PC-9 (cell line): ENCODE data around the gene WDR5. TPM values are rescaled to one million over a fixed set of nuclear protein-coding genes. Genes with fewer than 3 reads are reported as not detected.

Experiments
- BruUV-seq: library from RNA; stranded (reverse); fragments of 400-500 nt; replicated peaks from 2 replicates; lab custom pipeline; 2021; lab: Mats Ljungman, UMichigan
- CTCF ChIA-PET: fragments of 300-600 bp; sonication (Branson Sonifier 250); formaldehyde crosslinking; loops from one replicate; lab custom pipeline; 2022; ENCODE audit warnings: antibody characterized with exemption; lab: Charles Lee
- POLR2A ChIA-PET: fragments of 300-600 bp; sonication (Branson Sonifier 250); formaldehyde crosslinking; loops from one replicate; lab custom pipeline; 2022; ENCODE audit warnings: antibody characterized with exemption; ENCODE audit not compliant: unreplicated experiment; lab: Charles Lee
- DNase-seq, 2 experiments: peaks; one replicate each; pipeline versions ENCODE4 v3.0.0 to v3.0.0-alpha.2; 2015 to 2022; ENCODE audit warnings: mixed read lengths in 1 of 2
- H2AFZ ChIP-seq: fragments of 200-600 bp; sonication (generic); 2 replicates; pipeline ENCODE4 v1.8.1; 2017; ENCODE audit warnings: antibody characterized with exemption
- H3F3A ChIP-seq: fragments of 200-600 bp; sonication (generic); 2 replicates; pipeline ENCODE4 v1.8.1; 2017; ENCODE audit warnings: antibody characterized with exemption, mild to moderate bottlenecking, low read depth; ENCODE audit not compliant: insufficient read depth
- H3K27ac ChIP-seq: fragments of 200-600 bp; sonication (generic); 2 replicates; pipeline ENCODE4 v1.6.1; 2016; ENCODE audit warnings: mixed run types
- H3K27me3 ChIP-seq: fragments of 200-600 bp; sonication (generic); 2 replicates; pipeline ENCODE4 v1.6.1; 2016; ENCODE audit warnings: low read depth, mixed run types; ENCODE audit not compliant: insufficient read depth
- H3K36me3 ChIP-seq: fragments of 200-600 bp; sonication (generic); 2 replicates; pipeline ENCODE4 v1.6.1; 2016; ENCODE audit warnings: low read depth, mixed run types
- H3K4me1 ChIP-seq: fragments of 200-600 bp; sonication (generic); replicated peaks from 2 replicates; pipeline ENCODE4 v1.6.1; 2016; ENCODE audit warnings: mixed run types; ENCODE audit not compliant: insufficient read depth
- H3K4me2 ChIP-seq: fragments of 200-600 bp; sonication (generic); 2 replicates; pipeline ENCODE4 v1.6.1; 2017; ENCODE audit warnings: mixed run types
- H3K4me3 ChIP-seq: fragments of 200-600 bp; sonication (generic); 2 replicates; pipeline ENCODE4 v1.6.1; 2016; ENCODE audit warnings: mixed run types
- H3K79me2 ChIP-seq: fragments of 200-600 bp; sonication (generic); 2 replicates; pipeline ENCODE4 v1.6.1; 2017; ENCODE audit warnings: low read depth, mixed run types
- H3K9me2 ChIP-seq: fragments of 200-600 bp; sonication (generic); 2 replicates; pipeline ENCODE4 v1.8.1; 2017; ENCODE audit warnings: mild to moderate bottlenecking; ENCODE audit not compliant: insufficient read depth
- H3K9me3 ChIP-seq: fragments of 200-600 bp; sonication (generic); 2 replicates; pipeline ENCODE4 v1.8.1; 2016; ENCODE audit warnings: low read depth; ENCODE audit not compliant: insufficient read depth
- H4K20me1 ChIP-seq: fragments of 200-600 bp; sonication (generic); 2 replicates; pipeline ENCODE4 v1.8.1; 2017; ENCODE audit not compliant: insufficient read depth
- CTCF ChIP-seq: fragments of 200-600 bp; sonication (generic); conservative IDR thresholded peaks from 2 replicates; pipeline ENCODE4 v1.6.1; 2017; ENCODE audit warnings: mixed run types, antibody characterized with exemption, mild to moderate bottlenecking, moderate library complexity
- EZH2 ChIP-seq: fragments of 200-600 bp; sonication (generic); IDR thresholded peaks from 2 replicates; pipeline ENCODE4 v1.8.0; 2017; ENCODE audit warnings: antibody characterized with exemption, low read depth
- intact Hi-C: fragments of 100-400 bp; cut with micrococcal nuclease; formaldehyde crosslinking; loops from one replicate; pipeline ENCODE4 v1.10.0; 2022; ENCODE audit not compliant: unreplicated experiment
- total RNA-seq: library from RNA; stranded (reverse); gene quantifications from 2 replicates; pipeline ENCODE4 v1.2.3, GENCODE V29; 2021

Gene WDR5
- total RNA-seq, 1 experiment from 2014 or later = 53.4 TPM

- H3K4me1 ChIP-seq = peaks cover 8% of the 10 kb centered on the region; the same call in 1 of the 2 replicates
- no peak for TF ChIP-seq EZH2
- TF ChIP-seq CTCF = no peak
- intact Hi-C loops = no loop called here
- no peaks in the 10 kb centered on the region for H3K9me2 ChIP-seq
- H3K9me3 ChIP-seq = no peaks in the 10 kb centered on the region
- H3K27me3 ChIP-seq = no peaks in the 10 kb centered on the region
- H3K79me2 ChIP-seq = no peaks in the 10 kb centered on the region
- H3F3A ChIP-seq = no peaks in the 10 kb centered on the region
- ChIA-PET POLR2A (no interaction called here), CTCF (no interaction called here)
- no peak overlapping the region for H2AFZ ChIP-seq
- H4K20me1 ChIP-seq = no peaks in the 10 kb centered on the region
- H3K27ac ChIP-seq = no peak overlapping the region
- H3K36me3 ChIP-seq = no peaks in the 10 kb centered on the region
- BruUV-seq = no TSS peak
- no peak for DNase-seq
- no peak overlapping the region for H3K4me3 ChIP-seq
- no peak overlapping the region for H3K4me2 ChIP-seq
Observed at GRCh38 chr9:134127616-134128015, 8.3 kb upstream of the WDR5 start.

- Histone ChIP-seq H2AFZ (no peak overlapping the region), H3K36me3 (no peaks in the 10 kb centered on the region), H3K9me2 (no peaks in the 10 kb centered on the region), H3K27ac (no peak overlapping the region), H4K20me1 (no peaks in the 10 kb centered on the region), H3K9me3 (no peaks in the 10 kb centered on the region), H3K79me2 (no peaks in the 10 kb centered on the region), H3K27me3 (no peaks in the 10 kb centered on the region), H3K4me1 (peaks cover 8% of the 10 kb centered on the region), H3K4me3 (no peak overlapping the region), H3K4me2 (no peak overlapping the region), H3F3A (no peaks in the 10 kb centered on the region)
- DNase-seq = no peak
- intact Hi-C loops = no loop called here
- CTCF ChIA-PET = interaction anchor here (0.6 kb wide), 1 partner anchor 261 kb away, joined by 3 read pairs; no protein-coding TSS in a partner anchor
- TF ChIP-seq EZH2 = no peak
- TF ChIP-seq CTCF = no peak
- POLR2A ChIA-PET = no interaction called here
- no TSS peak for BruUV-seq
Observed at GRCh38 chr9:134128727-134129679, 6.9 kb upstream of the WDR5 start.

- H3K36me3 ChIP-seq = no peaks in the 10 kb centered on the region
- H4K20me1 ChIP-seq = no peaks in the 10 kb centered on the region
- intact Hi-C loops = no loop called here
- DNase-seq = peak in 1 of 2 experiments; percentile 95
- H3K9me3 ChIP-seq = no peaks in the 10 kb centered on the region
- no TSS peak for BruUV-seq
- ChIA-PET POLR2A (interaction anchor here (0.6 to 0.7 kb wide), 2 partner anchors 75 to 247 kb away, joined by 3 read pairs; no protein-coding TSS in a partner anchor), CTCF (interaction anchor here (1.3 kb wide), 1 partner anchor 106 kb away, joined by 13 read pairs; the partner anchor contains the start of gene BRD3OS)
- no peak overlapping the region for H3K4me3 ChIP-seq
- H2AFZ ChIP-seq = no peak overlapping the region
- no peaks in the 10 kb centered on the region for H3K79me2 ChIP-seq
- peak overlapping the region; percentile 20; the same call in 1 of the 2 replicates for H3K4me2 ChIP-seq
- peaks cover 14% of the 10 kb centered on the region for H3K4me1 ChIP-seq
- peaks cover 5% of the 10 kb centered on the region; the same call in 1 of the 2 replicates for H3F3A ChIP-seq
- H3K27ac ChIP-seq = no peak overlapping the region
- no peak for TF ChIP-seq CTCF
- no peak for TF ChIP-seq EZH2
- no peaks in the 10 kb centered on the region for H3K9me2 ChIP-seq
- H3K27me3 ChIP-seq = no peaks in the 10 kb centered on the region
Observed at GRCh38 chr9:134130503-134131375, 5.1 kb upstream of the WDR5 start.
